Keratinocyte (primary cell): ENCODE measurements around the gene STAC. TPM values are rescaled to one million over a fixed set of nuclear protein-coding genes. Genes with fewer than 3 reads are reported as not detected.

ENCODE experiments used
- DNase-seq: peaks from one replicate; pipeline ENCODE4 v3.0.0-alpha.2; 2011; ENCODE audit warnings: low read depth, missing footprints, low spot score
- FAIRE-seq: peaks from 2 replicates; lab custom pipeline; 2011; peaks lifted over from hg19 to GRCh38; lab: Jason Lieb, UNC
- H2AFZ ChIP-seq: 2 replicates; pipeline ENCODE4 v1.6.0; 2012; ENCODE audit warnings: low read length, control low read depth, inconsistent platforms; ENCODE audit not compliant: control insufficient read depth
- H3K27ac ChIP-seq: 2 replicates; pipeline ENCODE4 v1.5.1; 2011; ENCODE audit warnings: low read length; ENCODE audit not compliant: control insufficient read depth, insufficient read depth
- H3K27me3 ChIP-seq: 3 replicates; pipeline ENCODE4 v1.6.0; 2011; ENCODE audit warnings: low read length; ENCODE audit not compliant: control insufficient read depth, insufficient read depth; ENCODE audit errors: extremely low read depth
- H3K36me3 ChIP-seq, 2 experiments: 2 replicates in 1 of 2; 3 replicates in 1 of 2; pipeline ENCODE4 v1.5.1; 2011; ENCODE audit warnings: low read length in 2 of 2, mild to moderate bottlenecking in 1 of 2; ENCODE audit not compliant: control insufficient read depth in 2 of 2, insufficient read depth in 2 of 2; ENCODE audit errors: extremely low read depth in 1 of 2
- H3K4me1 ChIP-seq: 3 replicates; pipeline ENCODE4 v1.5.1; 2011; ENCODE audit warnings: low read length; ENCODE audit not compliant: control insufficient read depth, insufficient read depth; ENCODE audit errors: extremely low read depth
- H3K4me2 ChIP-seq: 3 replicates; pipeline ENCODE4 v1.6.0; 2011; ENCODE audit warnings: low read depth, low read length; ENCODE audit not compliant: control insufficient read depth, insufficient read depth; ENCODE audit errors: extremely low read depth
- H3K4me3 ChIP-seq, 3 experiments: fragments of 200-600 bp in 1 of 3; sonication (generic) in 1 of 3; 2 replicates in 2 of 3; 3 replicates in 1 of 3; pipeline ENCODE4 v1.5.1; 2011 to 2016; ENCODE audit warnings: low read length in 3 of 3, mild to moderate bottlenecking in 3 of 3, control low read depth in 2 of 3, inconsistent platforms in 1 of 3, low read depth in 1 of 3, mixed read lengths in 1 of 3, mixed run types in 1 of 3, moderate library complexity in 1 of 3; ENCODE audit not compliant: control insufficient read depth in 2 of 3, insufficient read depth in 2 of 3; ENCODE audit errors: extremely low read depth in 1 of 3
- H3K79me2 ChIP-seq: 2 replicates; pipeline ENCODE4 v1.6.0; 2012; ENCODE audit warnings: low read length; ENCODE audit not compliant: control insufficient read depth, insufficient read depth
- H3K9ac ChIP-seq: 3 replicates; pipeline ENCODE4 v1.6.0; 2011; ENCODE audit warnings: low read length; ENCODE audit not compliant: control insufficient read depth, insufficient read depth; ENCODE audit errors: extremely low read depth
- H3K9me1 ChIP-seq: 3 replicates; pipeline ENCODE4 v1.6.0; 2011; ENCODE audit warnings: low read length; ENCODE audit not compliant: control insufficient read depth, insufficient read depth; ENCODE audit errors: extremely low read depth
- H3K9me3 ChIP-seq: 2 replicates; pipeline ENCODE4 v1.5.1; 2012; ENCODE audit warnings: low read depth, low read length; ENCODE audit not compliant: control insufficient read depth
- H4K20me1 ChIP-seq: 3 replicates; pipeline ENCODE4 v1.6.0; 2011; ENCODE audit warnings: low read length; ENCODE audit not compliant: control insufficient read depth, insufficient read depth; ENCODE audit errors: extremely low read depth
- CTCF ChIP-seq, 3 experiments: IDR thresholded peaks in 1 of 3; conservative IDR thresholded peaks in 1 of 3; optimal IDR thresholded peaks in 1 of 3; 2 replicates in 2 of 3; 3 replicates in 1 of 3; pipeline versions ENCODE3 to v1.5.1; 2011; ENCODE audit warnings: low read length in 3 of 3, mild to moderate bottlenecking in 3 of 3, moderate library complexity in 2 of 3, control low read depth in 1 of 3, inconsistent platforms in 1 of 3; ENCODE audit not compliant: insufficient read depth in 2 of 3; ENCODE audit errors: extremely low read depth in 1 of 3
- EZH2 ChIP-seq: IDR thresholded peaks from one replicate; pipeline ENCODE4 v1.6.1; 2012; ENCODE audit warnings: inconsistent platforms, mild to moderate bottlenecking, low read length, moderate library complexity
- dilution Hi-C: fragments of 300-500 bp; cut with MboI; formaldehyde crosslinking; loops from one replicate; pipeline ENCODE4 v1.7.0; 2020; ENCODE audit warnings: low sequenced_read_pairs; ENCODE audit not compliant: extremely low pct_ligation_motif_present
- polyA plus RNA-seq, 5 experiments: library from polyadenylated mRNA; depleted of rRNA in 3 of 5; stranded (reverse) in 3 of 5; stranded (forward) in 1 of 5; unstranded in 1 of 5; fragments of >200 nt; gene quantifications; 1 replicate in 1 of 5; 2 replicates in 3 of 5; 3 replicates in 1 of 5; pipeline versions ENCODE4 v1.2.1 to v1.2.3, GENCODE V29; 2011 to 2012; ENCODE audit warnings: missing spikeins in 2 of 5, low read depth in 1 of 5, low replicate concordance in 1 of 5

The STAC gene
- polyA plus RNA-seq, 1 donor (not counting 4 experiments of a cell fraction or from before 2014, with no cell fraction given) = 7.9 TPM

DNA sequence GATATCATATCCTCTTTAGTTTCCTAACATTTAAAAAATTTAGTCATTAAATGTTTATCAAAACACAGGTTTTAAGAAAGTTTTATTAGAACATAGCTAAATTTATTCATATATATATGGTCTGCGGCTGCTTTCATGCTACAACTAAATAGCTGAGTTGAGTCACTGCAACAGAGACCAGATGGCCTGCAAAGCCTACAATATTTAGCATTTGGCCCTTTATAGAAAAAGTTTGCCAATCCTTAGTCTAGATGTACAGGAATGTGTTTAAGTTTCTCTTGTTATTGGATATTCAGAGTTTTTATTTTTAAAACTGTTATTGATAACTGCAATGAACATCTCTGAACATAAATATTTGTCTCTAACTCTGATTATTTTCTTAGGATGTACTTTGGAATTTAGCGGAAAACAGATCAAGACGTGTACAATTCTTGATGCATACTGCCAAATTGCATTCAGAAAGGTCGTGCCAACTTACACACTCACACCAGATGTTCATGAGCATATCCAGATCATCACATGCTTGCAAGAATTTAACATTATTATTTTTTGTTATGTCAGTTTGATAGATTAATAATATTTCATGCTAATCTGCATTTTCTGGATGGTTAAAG, 157.9 kb downstream of the STAC start:
- H3K9ac ChIP-seq = no peak overlapping the region
- H3K27me3 ChIP-seq = no peaks in the 10 kb centered on the region
- H3K9me1 ChIP-seq = no peaks in the 10 kb centered on the region
- TF ChIP-seq EZH2 (no peak), CTCF (optimal IDR thresholded peaks at IDR 0.05 in 1 of 3, IDR thresholded peaks at IDR 0.05 in 1 of 3, conservative IDR thresholded peaks at IDR 0.05 in 1 of 3; ENCODE audit: extremely low read depth in 1 of 3, insufficient read depth in 2 of 3, low read length in 3 of 3) (no peak)
- H3K4me1 ChIP-seq = no peaks in the 10 kb centered on the region
- H3K36me3 ChIP-seq = no peaks in the 10 kb centered on the region
- H4K20me1 ChIP-seq = no peaks in the 10 kb centered on the region
- dilution Hi-C loops = no loop called here
- H3K4me2 ChIP-seq = no peak overlapping the region
- no peak overlapping the region for H2AFZ ChIP-seq
- no peak for FAIRE-seq
- no peaks in the 10 kb centered on the region for H3K9me3 ChIP-seq
- no peak overlapping the region for H3K27ac ChIP-seq
- no peak overlapping the region for H3K4me3 ChIP-seq
- no peaks in the 10 kb centered on the region for H3K79me2 ChIP-seq
- no peak for DNase-seq

DNA sequence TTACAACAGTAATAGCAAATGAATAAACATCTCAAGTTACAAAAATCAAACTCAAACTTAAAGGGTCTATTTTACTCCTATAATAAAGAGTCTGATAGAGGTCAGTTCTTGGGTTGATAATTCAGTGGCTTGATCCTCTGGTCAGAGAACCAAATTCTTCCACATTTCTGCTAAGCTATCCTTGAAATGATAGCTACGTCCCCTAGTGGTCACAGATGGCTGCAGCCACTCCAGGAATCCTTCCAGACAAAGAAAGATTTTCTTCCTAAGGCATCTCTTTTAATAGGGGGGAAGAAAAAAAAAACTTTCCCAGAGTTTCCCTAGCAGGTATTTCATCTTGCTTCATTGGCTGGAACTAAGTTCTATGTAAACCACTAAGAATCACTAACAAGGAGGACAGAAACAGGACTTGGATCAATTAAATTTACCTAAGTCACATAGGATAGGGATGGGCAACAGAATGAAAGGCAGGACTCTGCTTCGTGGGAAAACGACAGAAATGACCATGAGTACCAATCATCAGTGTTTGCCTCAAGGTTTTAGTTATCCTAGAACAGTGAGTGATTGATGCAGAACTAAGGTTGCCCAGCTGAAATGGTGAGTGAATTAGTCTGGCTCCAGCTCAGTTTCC, 160.7 kb downstream of the STAC start:
- Histone ChIP-seq H3K9ac (no peak overlapping the region), H4K20me1 (no peaks in the 10 kb centered on the region), H3K36me3 (no peaks in the 10 kb centered on the region), H3K27ac (no peak overlapping the region), H3K4me2 (no peak overlapping the region), H3K27me3 (no peaks in the 10 kb centered on the region), H3K9me3 (no peaks in the 10 kb centered on the region), H3K4me1 (no peaks in the 10 kb centered on the region), H2AFZ (no peak overlapping the region), H3K4me3 (no peak overlapping the region), H3K9me1 (no peaks in the 10 kb centered on the region), H3K79me2 (no peaks in the 10 kb centered on the region)
- dilution Hi-C loops = no loop called here
- TF ChIP-seq EZH2 = no peak
- TF ChIP-seq CTCF (optimal IDR thresholded peaks at IDR 0.05 in 1 of 3, IDR thresholded peaks at IDR 0.05 in 1 of 3, conservative IDR thresholded peaks at IDR 0.05 in 1 of 3; ENCODE audit: extremely low read depth in 1 of 3, insufficient read depth in 2 of 3, low read length in 3 of 3) = peak; percentile 69 to 86 (median 73)
- DNase-seq = no peak
- no peak for FAIRE-seq
